Activated naive CD4-positive, alpha-beta T cell treated with anti-CD3 and anti-CD28 coated beads, Interleukin-2, amount 50 U/mL, for 72 hours (primary cell): ENCODE results near the gene STK11. TPM values are rescaled to one million over a fixed set of nuclear protein-coding genes. Genes with fewer than 3 reads are reported as not detected.
A peak's percentile ranks its signal among the peaks of the same experiment; 100 is the strongest.

Source experiments
- ATAC-seq, 2 donors: fragments of 150-1000 bp; cut with Tn5 transposase; 2 replicates each; pipeline ENCODE4 v1.10.0; 2021; ENCODE audit warnings: mild to moderate bottlenecking in 2 of 2, moderate library complexity in 2 of 2
- DNase-seq, 2 donors: peaks; one replicate each; pipeline ENCODE4 v3.0.0; 2021 to 2022; ENCODE audit warnings: low spot score in 2 of 2
- H3K27ac Mint-ChIP-seq, 2 donors: one replicate each; pipeline ENCODE4 v1.8.0; 2022; ENCODE audit warnings: mild to moderate bottlenecking in 2 of 2, mixed read lengths in 2 of 2
- H3K36me3 Mint-ChIP-seq, 2 donors: one replicate each; pipeline ENCODE4 v1.8.0; 2022; ENCODE audit warnings: mixed read lengths in 2 of 2
- H3K9me3 Mint-ChIP-seq, 2 donors: one replicate each; pipeline ENCODE4 v1.8.0; 2022; ENCODE audit warnings: mixed read lengths in 2 of 2
- total RNA-seq, 2 donors: library from RNA; stranded (reverse); gene quantifications; one replicate each; pipeline ENCODE4 v1.2.3, GENCODE V29; 2022

Gene STK11
- total RNA-seq, 2 donors from 2014 or later: 73.1 to 86.4 TPM

DNA sequence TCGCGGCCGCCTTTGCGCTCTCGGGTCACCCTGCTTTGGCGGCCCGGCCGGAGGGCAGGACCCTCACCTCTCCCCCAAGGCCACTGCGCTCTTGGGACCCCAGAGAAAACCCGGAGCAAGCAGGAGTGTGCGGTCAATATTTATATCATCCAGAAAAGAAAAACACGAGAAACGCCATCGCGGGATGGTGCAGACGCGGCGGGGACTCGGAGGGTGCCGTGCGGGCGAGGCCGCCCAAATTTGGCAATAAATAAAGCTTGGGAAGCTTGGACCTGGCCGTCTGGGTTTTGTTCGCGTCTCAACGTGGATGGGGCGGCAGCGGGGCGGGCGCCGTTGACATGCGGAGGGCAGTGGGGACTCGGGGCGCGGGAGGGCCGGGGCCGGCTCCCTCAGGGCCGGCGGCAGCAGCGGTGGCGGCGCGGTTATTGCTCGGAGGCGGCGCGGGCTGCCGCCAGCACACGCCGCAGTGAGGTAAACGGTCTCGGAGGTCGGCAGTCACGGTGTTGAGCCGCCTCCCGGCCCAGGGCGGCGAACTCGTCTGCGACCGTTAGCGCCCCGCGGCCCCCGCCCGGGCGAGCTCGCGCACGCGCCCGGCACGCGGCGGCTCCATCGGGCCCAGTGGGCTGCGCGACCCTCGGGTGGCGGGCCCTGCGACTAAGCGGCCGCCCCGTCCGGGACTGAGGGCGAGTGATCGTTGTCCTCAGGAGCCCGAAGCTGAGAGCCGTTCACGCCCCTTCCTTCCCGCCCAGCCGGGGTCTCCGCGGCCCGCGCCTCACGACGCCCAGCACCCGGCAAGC, 22.8 kb downstream of the STK11 start:
- Mint-ChIP-seq H3K36me3 (no peaks in the 10 kb centered on the region), H3K9me3 (no peaks in the 10 kb centered on the region), H3K27ac (no peak overlapping the region)
- DNase-seq (no peak), ATAC-seq (no peak)

DNA sequence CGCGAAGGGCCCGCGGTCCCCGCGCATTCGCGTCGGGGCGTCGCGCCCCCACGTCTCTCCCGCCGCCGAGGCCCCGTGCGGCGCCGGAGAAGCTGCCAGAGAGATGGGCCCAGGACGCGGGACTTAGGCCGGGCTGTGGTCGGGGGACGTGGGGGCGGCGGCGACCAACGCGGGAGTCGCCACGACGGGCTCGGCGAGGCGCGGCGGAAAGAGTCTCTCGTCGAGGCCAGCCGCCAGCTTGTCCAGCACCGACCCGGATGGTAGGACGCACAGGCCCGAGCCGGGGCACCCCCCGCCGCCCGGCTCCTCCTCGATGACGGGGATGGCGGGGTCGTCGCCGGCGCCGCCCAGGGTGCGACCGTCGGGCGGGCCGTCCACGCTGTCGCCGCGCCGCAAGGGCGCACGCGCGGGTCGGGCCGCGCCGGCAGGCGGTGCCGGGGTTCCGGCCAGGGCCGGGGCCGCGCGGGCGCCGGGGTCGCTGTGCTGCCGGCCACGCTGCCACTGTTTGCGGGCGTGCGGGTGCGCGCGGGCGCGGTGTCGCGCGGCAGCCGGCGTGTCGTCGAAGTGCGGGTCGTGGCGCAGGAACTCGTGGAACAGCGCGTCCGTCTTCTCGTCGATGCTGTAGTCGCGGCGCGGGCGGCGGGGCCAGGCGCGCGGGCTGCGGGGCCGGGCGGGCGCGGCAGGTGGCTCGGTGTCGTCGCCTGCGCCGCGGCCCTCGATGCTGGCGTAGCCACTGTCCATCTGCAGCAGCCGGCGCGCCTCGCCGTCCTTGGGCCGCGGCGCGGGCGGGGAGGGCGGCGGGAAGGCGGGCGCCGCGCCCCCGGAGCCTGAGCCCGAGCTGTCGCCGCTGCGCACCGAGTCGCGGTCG, 23.7 kb downstream of the STK11 start:
- no peak overlapping the region for H3K27ac Mint-ChIP-seq
- DNase-seq (no peak), ATAC-seq (no peak)
- no peaks in the 10 kb centered on the region for H3K9me3 Mint-ChIP-seq
- no peaks in the 10 kb centered on the region for H3K36me3 Mint-ChIP-seq

DNA sequence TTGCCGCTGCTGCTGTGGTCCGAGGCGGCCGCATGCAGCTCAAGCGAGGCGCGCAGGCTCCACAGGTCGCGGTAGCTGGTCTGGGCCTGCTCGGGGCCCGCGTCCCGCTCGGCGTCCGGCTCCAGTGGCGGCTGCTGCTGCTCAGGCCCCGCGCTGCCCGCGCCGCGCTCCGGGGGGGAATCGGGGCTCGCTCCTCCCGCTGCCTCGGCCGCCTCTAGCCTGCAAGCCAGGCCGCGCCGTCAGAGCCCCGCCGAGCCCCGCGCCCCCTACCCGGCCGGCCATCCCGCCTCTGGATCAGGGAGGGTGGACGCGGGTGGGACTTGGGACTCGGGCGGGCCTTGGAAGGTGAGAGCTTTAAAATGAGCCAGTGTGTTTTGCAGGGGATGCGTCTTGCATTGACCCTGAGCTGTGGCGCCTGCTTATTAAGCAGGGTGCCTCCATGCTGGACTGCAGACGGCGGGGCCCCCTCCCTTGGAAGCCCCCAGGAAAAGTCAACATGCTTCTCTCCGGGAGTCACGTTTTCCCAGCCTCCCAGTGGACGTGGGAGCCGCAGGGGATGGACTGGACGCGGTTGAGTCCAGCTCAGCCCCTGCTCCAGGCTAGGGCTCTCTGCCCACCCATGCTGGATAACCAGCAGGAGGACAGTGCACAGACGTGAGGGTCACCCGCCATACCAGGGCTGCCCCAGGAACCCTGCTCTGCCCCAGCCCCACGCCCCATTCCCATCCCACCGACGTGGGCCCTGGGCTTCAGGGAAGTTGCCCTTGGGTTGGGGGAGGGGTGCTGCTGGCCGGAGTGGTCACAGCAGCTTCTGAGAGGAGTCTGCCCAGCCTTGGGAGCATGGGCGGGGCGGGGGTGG, 24.6 kb downstream of the STK11 start:
- ATAC-seq: no peak
- Mint-ChIP-seq H3K36me3 (no peaks in the 10 kb centered on the region), H3K9me3 (no peaks in the 10 kb centered on the region), H3K27ac (no peak overlapping the region)
- no peak for DNase-seq

DNA sequence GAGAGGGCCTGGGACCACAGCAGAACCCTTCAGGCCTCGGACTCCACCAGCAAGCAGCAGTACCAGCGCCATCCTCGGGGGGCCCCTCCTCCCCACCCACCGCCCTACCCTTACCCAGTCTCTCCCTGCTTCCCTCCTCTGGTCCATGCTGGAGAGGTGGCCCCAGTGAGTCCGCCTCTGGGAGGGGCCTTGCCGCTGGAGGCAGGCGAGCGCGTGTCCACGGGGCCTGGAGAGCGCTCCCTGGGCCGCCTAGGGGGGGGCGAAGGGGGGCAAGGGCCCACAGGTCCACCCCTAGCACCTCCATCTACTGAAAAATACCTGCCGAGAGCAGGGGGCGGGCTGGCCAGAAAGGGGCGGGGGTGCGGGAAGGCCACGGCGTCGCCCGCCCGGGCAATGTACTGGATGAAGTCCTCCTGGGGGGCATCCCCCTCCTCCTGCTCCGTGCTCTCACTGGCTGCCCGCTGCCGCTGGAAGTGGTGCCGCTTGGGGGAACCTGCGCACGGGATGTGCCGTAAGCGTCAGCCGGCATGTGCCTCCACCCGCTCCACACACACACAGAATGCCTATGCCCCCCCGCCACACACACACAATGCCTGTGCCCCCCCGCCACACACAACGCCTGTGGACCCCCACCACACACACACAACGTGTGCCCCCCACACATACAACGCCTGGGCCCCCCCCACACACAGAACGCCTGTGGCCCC, 25.4 kb downstream of the STK11 start:
- no peaks in the 10 kb centered on the region for H3K9me3 Mint-ChIP-seq
- ATAC-seq (peak in 1 of 2 donors; percentile 17), DNase-seq (no peak)
- no peak overlapping the region for H3K27ac Mint-ChIP-seq
- no peaks in the 10 kb centered on the region for H3K36me3 Mint-ChIP-seq

DNA sequence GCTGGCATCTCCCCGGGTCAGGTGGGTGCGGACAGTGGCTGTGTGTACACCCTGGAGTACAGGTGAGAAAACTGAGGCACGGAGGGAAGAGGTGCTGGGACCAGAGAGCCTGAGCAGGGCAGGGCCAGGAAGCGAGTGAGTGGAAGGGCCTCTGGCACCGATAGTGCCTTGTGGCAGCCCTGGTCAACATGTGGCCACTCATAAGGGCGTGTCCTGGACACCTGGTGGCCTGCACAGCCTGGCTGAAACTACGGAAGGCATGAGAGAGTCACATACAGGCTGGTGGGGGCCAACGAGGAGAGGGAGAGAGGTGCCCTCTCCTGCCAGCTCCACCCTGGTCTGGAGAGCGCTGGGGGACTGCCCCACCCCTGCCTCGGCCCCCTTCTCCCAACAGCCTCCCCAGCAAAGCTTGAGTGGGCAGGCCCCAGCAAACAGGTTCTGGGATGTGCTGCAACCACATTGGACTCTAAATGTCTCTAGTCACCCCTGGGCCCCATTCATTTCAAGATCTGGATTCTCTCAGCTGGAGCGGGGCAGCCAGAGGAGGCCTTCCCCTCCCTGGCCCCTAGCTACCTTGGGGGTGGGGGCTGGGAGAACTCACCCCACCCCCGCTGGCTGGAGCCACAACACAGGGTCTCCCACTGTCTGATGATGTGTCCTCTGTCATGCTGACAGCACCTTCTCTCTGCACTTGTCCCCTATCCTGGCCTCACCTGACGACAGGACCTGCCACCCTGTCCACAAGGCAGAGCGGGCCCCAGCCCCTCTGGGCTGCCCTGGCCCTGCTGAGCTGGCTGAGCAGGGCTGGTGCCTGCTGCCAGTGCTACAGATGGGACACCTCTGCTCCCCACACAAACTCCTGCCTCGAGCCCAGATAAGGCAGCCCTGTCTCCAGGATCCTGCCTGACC, 26.4 kb downstream of the STK11 start:
- Mint-ChIP-seq H3K36me3 (no peaks in the 10 kb centered on the region), H3K27ac (no peak overlapping the region), H3K9me3 (no peaks in the 10 kb centered on the region)
- peak in 1 of 2 donors; percentile 19 for ATAC-seq
- no peak for DNase-seq

DNA sequence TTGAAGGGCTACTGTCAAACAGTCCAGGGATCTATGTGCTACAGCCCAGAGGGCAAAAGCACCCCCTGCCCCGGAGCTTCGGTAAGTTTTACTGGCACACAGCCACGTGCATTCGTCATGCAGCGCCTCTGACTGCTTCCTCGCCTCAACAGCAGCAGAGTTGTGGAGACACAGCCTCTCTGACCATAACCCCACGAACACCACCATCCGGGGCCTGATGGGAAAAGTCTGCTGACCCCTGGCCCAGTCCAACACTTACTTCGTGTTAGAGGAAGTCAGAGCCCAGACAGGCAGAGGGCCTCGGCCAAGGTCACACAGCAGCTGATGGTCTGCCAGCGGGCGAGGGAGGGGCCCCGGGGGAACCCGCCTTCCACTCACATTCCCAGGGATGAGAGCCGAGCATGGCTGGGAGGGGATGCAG, 27.1 kb downstream of the STK11 start:
- Mint-ChIP-seq H3K27ac (no peak overlapping the region), H3K9me3 (no peaks in the 10 kb centered on the region), H3K36me3 (no peaks in the 10 kb centered on the region)
- no peak for DNase-seq
- ATAC-seq: no peak

DNA sequence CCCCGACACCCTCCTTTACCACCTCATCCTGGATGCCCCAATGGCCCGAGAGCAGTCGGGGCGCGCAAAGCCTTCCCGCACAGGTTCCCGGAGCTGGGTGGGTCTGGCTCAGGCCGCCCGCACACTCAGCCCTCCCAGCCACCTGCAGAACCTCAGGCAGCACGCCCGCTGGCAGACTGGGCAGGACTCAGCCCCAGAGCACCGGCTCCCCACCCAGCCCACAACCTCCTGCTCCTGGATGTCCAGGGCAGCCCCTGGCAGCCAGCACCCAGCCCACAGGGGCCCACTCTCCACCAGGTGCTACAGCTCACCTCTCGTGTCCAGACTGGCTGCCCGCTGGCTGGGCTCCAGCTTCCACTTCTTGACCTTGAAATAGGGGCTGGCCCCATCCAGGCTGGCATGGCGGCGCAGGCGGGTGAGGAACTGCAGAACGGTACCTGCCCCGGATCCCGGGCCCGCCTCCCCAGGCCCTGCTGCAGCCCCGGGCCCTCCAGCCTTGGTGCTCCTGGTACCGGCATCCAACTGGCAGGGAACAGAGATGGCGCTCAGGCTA, 27.6 kb downstream of the STK11 start:
- Mint-ChIP-seq H3K27ac (no peak overlapping the region), H3K9me3 (no peaks in the 10 kb centered on the region), H3K36me3 (no peaks in the 10 kb centered on the region)
- ATAC-seq (no peak), DNase-seq (no peak)

DNA sequence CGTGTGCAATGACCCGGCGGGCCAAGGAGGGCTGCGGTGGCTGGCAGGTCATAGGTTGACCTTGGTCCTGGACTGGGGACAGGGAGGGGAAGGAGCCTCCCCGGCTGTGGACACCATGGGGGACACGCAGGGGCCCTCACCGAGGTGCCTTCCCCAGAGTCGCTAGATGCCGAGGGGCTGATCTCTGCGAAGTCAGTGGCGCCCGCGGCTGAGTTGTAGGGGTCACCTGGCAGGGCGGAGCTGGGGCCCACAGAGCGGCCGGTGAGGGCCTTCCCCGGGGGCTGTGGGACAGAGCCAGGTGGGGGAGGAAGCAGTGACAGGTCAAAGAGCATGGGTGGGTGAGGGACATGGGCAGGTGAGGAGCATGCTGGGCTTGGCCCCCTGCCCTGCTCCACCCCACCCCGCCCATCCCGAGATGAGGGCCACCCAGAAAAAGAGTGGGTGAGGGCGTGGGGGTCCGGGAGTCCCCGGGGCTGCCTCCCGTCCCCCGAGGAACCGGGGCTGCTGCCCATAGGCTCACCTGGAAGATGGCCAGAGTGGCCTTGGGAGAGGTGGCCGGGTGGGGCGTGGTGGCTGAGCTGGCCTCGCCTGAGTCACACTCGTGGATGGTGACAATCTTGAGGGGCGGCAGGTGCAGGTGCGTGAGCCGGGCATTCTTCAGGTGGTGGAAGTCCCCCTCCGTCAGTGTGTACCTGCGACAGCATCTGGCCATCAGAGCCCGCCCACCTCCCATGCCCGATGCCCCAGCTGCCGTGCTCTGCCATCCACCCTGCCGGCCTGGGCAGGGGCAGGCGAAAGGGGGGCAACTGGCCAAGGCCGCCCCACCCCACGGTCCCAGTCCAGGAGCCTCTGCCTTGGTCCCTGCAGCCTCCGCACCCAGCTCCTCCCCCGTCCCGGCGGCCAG, 28.7 kb downstream of the STK11 start:
- no peaks in the 10 kb centered on the region for H3K36me3 Mint-ChIP-seq
- ATAC-seq: no peak
- DNase-seq: no peak
- no peaks in the 10 kb centered on the region for H3K9me3 Mint-ChIP-seq
- no peak overlapping the region for H3K27ac Mint-ChIP-seq

DNA sequence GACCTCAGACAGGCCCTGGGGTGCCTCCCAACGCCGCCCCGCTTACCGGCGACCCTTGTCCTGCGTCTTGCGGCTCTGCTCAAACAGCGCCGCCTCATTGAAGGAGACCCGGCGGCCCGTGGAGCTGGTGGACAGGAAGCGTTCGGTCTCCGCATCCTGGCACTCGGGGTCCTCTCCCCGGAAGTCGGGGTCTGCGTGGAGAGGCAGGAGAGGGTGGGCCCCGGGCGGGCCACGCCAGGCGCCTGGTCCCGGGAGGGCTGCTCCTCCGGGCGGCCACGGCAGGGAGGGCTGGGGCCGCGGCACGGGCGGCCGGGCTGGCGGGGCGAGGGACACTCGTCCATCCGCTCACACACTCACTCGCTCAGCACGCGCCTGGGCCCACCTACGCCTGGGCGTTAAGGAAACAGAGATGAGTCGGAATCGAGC, 29.4 kb downstream of the STK11 start:
- H3K9me3 Mint-ChIP-seq: no peaks in the 10 kb centered on the region
- ATAC-seq (no peak), DNase-seq (no peak)
- no peak overlapping the region for H3K27ac Mint-ChIP-seq
- H3K36me3 Mint-ChIP-seq: no peaks in the 10 kb centered on the region

DNA sequence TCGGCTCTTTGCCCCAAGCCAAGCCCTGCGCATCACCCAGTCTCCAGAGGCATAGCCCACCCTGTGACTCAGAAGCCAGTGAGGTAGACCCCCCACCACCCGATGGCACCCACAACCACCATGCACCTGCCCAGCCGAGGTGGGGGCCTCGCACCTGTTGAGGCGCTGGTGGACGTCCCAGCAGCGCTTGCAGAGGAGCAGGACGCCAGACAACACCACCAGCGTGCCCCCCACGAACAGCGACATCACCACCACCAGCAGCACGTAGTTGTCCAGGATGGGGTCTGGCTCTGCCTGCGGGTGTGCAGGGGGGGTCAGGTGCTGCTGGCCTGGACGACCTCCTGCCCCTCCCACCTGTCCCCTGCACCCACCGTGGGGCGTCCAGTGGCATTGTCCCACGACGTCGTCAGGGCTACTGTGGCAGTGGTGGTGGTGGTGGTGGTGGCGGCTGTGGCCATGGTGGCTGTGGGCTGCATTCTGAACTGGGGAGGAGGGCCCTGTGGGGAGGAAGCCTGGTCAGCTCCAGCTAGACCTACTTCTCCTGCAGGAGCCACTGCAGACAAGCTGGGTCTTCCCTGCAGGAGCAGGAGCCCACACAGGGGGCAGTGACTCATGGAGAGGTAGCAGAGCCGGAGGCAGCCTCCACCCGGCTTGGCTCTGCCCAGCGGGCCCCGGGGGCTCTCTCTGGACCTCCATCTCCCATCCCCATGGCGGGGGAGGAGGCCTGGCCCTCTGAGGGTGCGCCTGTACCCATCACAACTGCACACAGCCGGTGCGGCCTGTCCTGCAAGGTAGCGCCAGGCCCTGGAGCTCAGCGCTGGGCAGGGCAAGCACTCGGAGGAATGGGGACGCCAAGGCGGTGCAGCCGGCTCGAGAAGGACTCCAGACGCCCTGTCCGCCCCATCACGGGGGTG, 30.3 kb downstream of the STK11 start:
- no peak for ATAC-seq

DNA sequence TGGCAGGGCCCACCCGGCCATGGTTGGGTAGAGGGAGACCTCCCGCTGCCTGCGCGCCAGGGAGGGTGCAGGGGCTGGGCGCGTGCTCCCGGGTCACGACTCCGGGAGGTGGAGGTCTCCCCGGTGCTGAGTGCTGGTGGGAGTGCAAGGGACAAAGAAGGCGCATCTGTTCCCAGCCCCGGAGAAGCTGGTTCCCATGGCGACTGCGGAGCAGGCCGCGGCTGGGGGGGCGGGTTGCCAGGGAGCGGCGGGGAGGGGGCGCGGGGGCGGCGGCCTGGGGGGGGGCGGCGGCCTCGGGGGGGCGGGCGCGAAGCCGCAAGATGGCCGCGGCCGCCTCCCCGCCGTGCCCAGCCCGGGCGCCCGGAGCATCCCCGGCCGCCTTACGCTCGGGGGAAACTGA, 31.0 kb downstream of the STK11 start:
- peaks cover 0 to 5% of the 10 kb centered on the region in 2 donors for H3K36me3 Mint-ChIP-seq
- ATAC-seq: no peak
- H3K9me3 Mint-ChIP-seq: no peaks in the 10 kb centered on the region
- no peak overlapping the region for H3K27ac Mint-ChIP-seq
- DNase-seq: no peak

More for the DNA sequence above, 30.3 kb downstream of the STK11 start:
- Mint-ChIP-seq H3K27ac (no peak overlapping the region), H3K9me3 (no peaks in the 10 kb centered on the region), H3K36me3 (no peaks in the 10 kb centered on the region)
- DNase-seq: no peak

DNA sequence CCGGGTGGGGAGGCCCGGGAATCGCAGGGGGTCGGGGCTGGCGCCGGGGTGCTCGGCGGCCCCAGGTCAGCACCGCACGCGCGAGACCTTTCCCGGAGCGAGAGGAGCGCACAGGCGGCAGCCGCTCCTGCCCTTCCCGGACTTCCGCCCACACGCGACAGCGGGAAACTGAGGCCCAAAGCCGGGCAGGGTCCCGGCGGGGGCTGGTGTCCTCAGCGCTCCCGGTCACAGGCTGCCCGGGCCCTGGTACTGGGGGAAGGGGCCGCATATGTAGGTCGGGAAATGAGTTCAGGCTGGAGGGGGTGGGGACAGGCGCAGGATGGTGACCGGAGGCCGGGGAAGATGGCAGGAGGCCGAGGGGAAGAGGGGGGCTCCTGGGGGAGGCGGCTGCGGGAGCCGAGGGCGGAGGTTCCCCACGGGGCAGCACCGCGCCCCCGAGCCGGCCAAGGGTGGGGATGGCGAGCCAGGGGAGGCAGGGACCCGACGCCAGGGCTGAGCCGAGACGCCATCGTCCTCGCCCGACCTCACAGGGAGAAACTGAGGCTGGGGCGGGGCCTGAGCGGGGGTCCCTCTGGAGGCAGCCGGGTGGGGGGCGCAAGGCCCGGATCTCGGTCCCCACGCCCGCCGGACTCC, 31.6 kb downstream of the STK11 start:
- Mint-ChIP-seq H3K27ac (no peak overlapping the region), H3K9me3 (no peaks in the 10 kb centered on the region), H3K36me3 (peaks cover 0 to 7% of the 10 kb centered on the region in 2 donors)
- ATAC-seq: no peak
- no peak for DNase-seq

DNA sequence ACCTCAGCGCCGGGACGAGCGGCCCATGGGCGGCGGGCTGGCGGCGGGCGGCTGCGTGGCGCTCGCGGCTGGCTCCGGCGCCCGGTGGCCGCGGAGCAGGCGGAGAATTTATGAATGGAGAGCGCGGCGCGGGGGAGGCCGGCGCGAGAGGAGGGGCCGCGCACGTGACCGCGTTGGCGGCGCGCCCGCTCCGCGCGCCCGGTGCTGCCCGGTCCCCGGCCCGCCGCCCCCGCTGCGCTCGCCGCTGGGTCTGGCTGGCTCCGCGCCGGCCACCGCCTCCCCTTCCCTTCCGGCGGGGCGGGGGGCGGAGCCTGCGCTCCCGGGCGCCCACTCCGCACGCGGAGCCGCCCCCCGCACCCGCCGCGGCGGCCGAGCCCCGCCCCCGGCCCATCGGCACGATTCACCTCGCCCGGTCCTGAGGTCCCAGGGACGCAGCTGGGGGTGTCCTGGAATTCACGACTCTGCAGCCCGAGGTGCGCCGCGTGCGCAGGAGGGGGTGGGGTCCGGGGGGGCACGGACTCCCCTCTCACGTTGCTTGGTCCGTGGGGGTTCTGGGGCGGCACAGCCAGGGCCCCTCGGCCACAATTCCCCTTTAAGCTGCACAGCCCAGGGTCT, 32.3 kb downstream of the STK11 start, which contains the start of gene CBARP:
CBARP (minus strand) TSS at position 252 of the 615 bp plus-strand sequence. CDS start 1,905 bp downstream, outside the sequence.
- H3K9me3 Mint-ChIP-seq: no peaks in the 10 kb centered on the region
- no peak within 1 kb of the TSS for H3K27ac Mint-ChIP-seq
- H3K36me3 Mint-ChIP-seq: peaks cover 0 to 12% of the 10 kb centered on the region in 2 donors
- ATAC-seq: peak; percentile 4 to 7
- no peak for DNase-seq
